Panc1 (cell line): ENCODE data around the gene DIS3L2. TPM values are rescaled to one million over a fixed set of nuclear protein-coding genes. Genes with fewer than 3 reads are reported as not detected.

Source experiments
- ATAC-seq: fragments of 200-7000 bp; cut with Tn5 transposase; 2 replicates; pipeline ENCODE4 v1.9.1; 2020; ENCODE audit warnings: mild to moderate bottlenecking, moderate library complexity
- BruUV-seq: library from RNA; stranded (reverse); fragments of 400-500 nt; replicated peaks from 2 replicates; lab custom pipeline; 2021; lab: Mats Ljungman, UMichigan
- CTCF ChIA-PET: fragments of 300-600 bp; sonication (Branson Sonifier 250); formaldehyde crosslinking; loops from one replicate; lab custom pipeline; 2022; ENCODE audit warnings: antibody characterized with exemption; lab: Charles Lee
- POLR2A ChIA-PET: fragments of 300-600 bp; sonication (Branson Sonifier 250); formaldehyde crosslinking; loops from one replicate; lab custom pipeline; 2022; ENCODE audit warnings: antibody characterized with exemption; lab: Charles Lee
- DNase-seq: peaks from one replicate; pipeline ENCODE4 v3.0.0-alpha.2; 2010; ENCODE audit warnings: low read depth, low spot score
- H3K27ac ChIP-seq: 2 replicates; pipeline ENCODE4 v1.5.1; 2011; ENCODE audit warnings: mild to moderate bottlenecking, low read length, inconsistent platforms
- H3K27me3 ChIP-seq: fragments of 200-500 bp; sonication (Bioruptor generic); 2 replicates; pipeline ENCODE4 v1.6.0; 2014; ENCODE audit warnings: low read length, inconsistent platforms; ENCODE audit not compliant: control insufficient read depth, insufficient read depth
- H3K36me3 ChIP-seq: fragments of 200-500 bp; sonication (Bioruptor generic); 2 replicates; pipeline ENCODE4 v1.5.1; 2014; ENCODE audit warnings: inconsistent platforms, mild to moderate bottlenecking, low read length, moderate library complexity; ENCODE audit not compliant: control insufficient read depth, insufficient read depth
- H3K4me1 ChIP-seq: 2 replicates; pipeline ENCODE4 v1.5.1; 2011; ENCODE audit warnings: inconsistent platforms, mild to moderate bottlenecking, low read length, moderate library complexity; ENCODE audit not compliant: control insufficient read depth, insufficient read depth
- H3K4me3 ChIP-seq, 2 experiments: 2 replicates each; pipeline ENCODE4 v1.5.1; 2011 to 2012; ENCODE audit warnings: low read depth in 2 of 2, low read length in 2 of 2, mild to moderate bottlenecking in 2 of 2, inconsistent platforms in 1 of 2, moderate library complexity in 1 of 2
- H3K9me3 ChIP-seq: fragments of 200-500 bp; sonication (Bioruptor generic); 2 replicates; pipeline ENCODE4 v1.5.1; 2014; ENCODE audit warnings: low read depth, mild to moderate bottlenecking, inconsistent platforms, low read length, moderate library complexity; ENCODE audit not compliant: control insufficient read depth, insufficient read depth
- CTCF ChIP-seq: fragments of 450-650 bp; IDR thresholded peaks from 2 replicates; pipeline ENCODE4 v1.5.1; 2017; ENCODE audit warnings: mild to moderate bottlenecking
- POLR2AphosphoS5 ChIP-seq: IDR thresholded peaks from 2 replicates; pipeline ENCODE4 v1.6.1; 2012; ENCODE audit warnings: mild to moderate bottlenecking, low read depth, low read length, moderate library complexity
- REST ChIP-seq, 2 experiments: IDR thresholded peaks; 2 replicates each; pipeline ENCODE4 v1.6.1; 2011 to 2012; ENCODE audit warnings: low read depth in 2 of 2, control low read depth in 1 of 2, low read length in 1 of 2, mild to moderate bottlenecking in 1 of 2, moderate library complexity in 1 of 2; ENCODE audit not compliant: insufficient read depth in 1 of 2
- SIN3A ChIP-seq: IDR thresholded peaks from 2 replicates; pipeline ENCODE4 v1.6.1; 2012; ENCODE audit warnings: low read depth, mild to moderate bottlenecking, low read length, moderate library complexity, borderline replicate concordance; ENCODE audit not compliant: insufficient read depth
- TCF7L2 ChIP-seq: IDR thresholded peaks from 2 replicates; pipeline ENCODE4 v1.6.1; 2011; ENCODE audit warnings: mild to moderate bottlenecking, low read depth, low read length, inconsistent platforms
- in situ Hi-C: cut with HindIII; loops from 2 replicates; pipeline ENCODE4 v1.10.0; 2016; ENCODE audit warnings: low sequenced_read_pairs, low pct_unique_long_range_greater_than_20kb
- intact Hi-C: fragments of 100-400 bp; cut with micrococcal nuclease; formaldehyde crosslinking; loops from one replicate; pipeline ENCODE4 v1.10.0; 2022; ENCODE audit not compliant: unreplicated experiment
- total RNA-seq: library from RNA; stranded (reverse); gene quantifications from one replicate; pipeline ENCODE4 v1.2.1, GENCODE V29; 2021; ENCODE audit not compliant: unreplicated experiment

Gene DIS3L2
- total RNA-seq, 1 experiment from 2014 or later, result 28.1 TPM

- no peak for ATAC-seq
Observed at GRCh38 chr2:231934441-231935206, 26.9 kb upstream of the DIS3L2 start.

GRCh38 chr2:231935207-231935524 lies 26.3 kb upstream of the DIS3L2 start:
- H3K36me3 ChIP-seq, result no peaks in the 10 kb centered on the region
- ChIA-PET CTCF (interaction anchor here (0.6 kb wide), 1 partner anchor 9 kb away, joined by 6 read pairs; no protein-coding TSS in a partner anchor), POLR2A (no interaction called here)
- intact Hi-C loops (no loop called here), in situ Hi-C loops (no loop called here)
- DNase-seq (no peak), ATAC-seq (peak; percentile 27; the same call in 1 of the 2 replicates)
- no peaks in the 10 kb centered on the region for H3K27me3 ChIP-seq
- no TSS peak for BruUV-seq
- no peak overlapping the region for H3K27ac ChIP-seq
- no peaks in the 10 kb centered on the region for H3K9me3 ChIP-seq
- no peaks in the 10 kb centered on the region for H3K4me1 ChIP-seq
- no peak overlapping the region for H3K4me3 ChIP-seq
- TF ChIP-seq TCF7L2 (no peak), POLR2AphosphoS5 (no peak), SIN3A (no peak), REST (IDR thresholded peaks at IDR 0.05; ENCODE audit: insufficient read depth in 1 of 2, low read depth in 2 of 2, low read length in 1 of 2) (no peak), CTCF (no peak)

More at GRCh38 chr2:231934441-231935206, 26.9 kb upstream of the DIS3L2 start:
- no peak for TF ChIP-seq TCF7L2
- no peak for TF ChIP-seq CTCF
- TF ChIP-seq POLR2AphosphoS5, result no peak
- TF ChIP-seq SIN3A, result no peak
- TF ChIP-seq REST (IDR thresholded peaks at IDR 0.05; ENCODE audit: insufficient read depth in 1 of 2, low read depth in 2 of 2, low read length in 1 of 2), result no peak
- H3K27ac ChIP-seq, result no peak overlapping the region
- DNase-seq, result no peak
- no peaks in the 10 kb centered on the region for H3K36me3 ChIP-seq
- intact Hi-C loops, result no loop called here
- no peaks in the 10 kb centered on the region for H3K9me3 ChIP-seq
- in situ Hi-C loops, result no loop called here
- ChIA-PET POLR2A (interaction anchor here (0.6 kb wide), 1 partner anchor 321 kb away, joined by 5 read pairs; no protein-coding TSS in a partner anchor), CTCF (no interaction called here)
- H3K4me3 ChIP-seq, result no peak overlapping the region
- H3K27me3 ChIP-seq, result no peaks in the 10 kb centered on the region
- H3K4me1 ChIP-seq, result no peaks in the 10 kb centered on the region
- no TSS peak for BruUV-seq
